ENCODE results near the gene QPCT.

The QPCT gene

GRCh38 chr2:37325625-37326071 lies 18.8 kb upstream of the QPCT start:
- no peak for DNase-seq

- DNase-seq = no peak
Measured at GRCh38 chr2:37326285-37326684, 18.1 kb upstream of the QPCT start.

DNA sequence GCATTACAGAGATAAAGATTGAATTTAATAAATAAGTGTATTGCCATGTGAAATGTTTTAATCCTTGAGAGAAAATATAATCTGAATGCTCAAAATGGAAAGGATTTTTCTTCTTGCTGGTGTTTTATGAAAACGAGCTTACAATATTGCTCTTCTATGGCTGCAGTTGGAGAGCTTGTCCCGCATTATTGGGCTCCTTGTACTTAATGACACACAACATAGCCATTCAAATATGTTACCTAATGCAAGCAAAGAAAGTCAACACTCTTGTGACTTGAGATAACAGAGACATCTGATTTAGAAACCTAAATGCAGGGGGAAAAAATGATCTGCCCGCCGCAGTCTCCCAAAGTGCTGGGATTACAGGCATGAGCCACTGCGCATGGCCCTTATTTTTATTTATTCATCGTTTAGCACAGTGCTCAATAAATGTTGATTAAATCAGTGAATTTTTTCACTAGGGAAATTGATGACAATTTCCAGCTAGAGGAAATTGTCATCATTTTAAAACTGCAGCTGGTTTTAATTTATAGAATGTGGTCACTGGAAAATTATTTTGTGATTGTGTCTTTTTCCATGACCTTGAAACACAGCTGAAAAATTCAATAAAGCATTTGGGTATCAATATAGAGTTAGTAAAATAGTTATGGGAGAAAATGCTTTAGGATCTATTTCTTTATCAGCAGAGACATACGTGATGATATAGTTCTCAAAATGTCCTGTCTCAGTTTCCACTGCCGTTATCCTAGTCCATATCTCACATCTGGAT lies 17.4 kb upstream of the QPCT start:
- DNase-seq = no peak

DNA sequence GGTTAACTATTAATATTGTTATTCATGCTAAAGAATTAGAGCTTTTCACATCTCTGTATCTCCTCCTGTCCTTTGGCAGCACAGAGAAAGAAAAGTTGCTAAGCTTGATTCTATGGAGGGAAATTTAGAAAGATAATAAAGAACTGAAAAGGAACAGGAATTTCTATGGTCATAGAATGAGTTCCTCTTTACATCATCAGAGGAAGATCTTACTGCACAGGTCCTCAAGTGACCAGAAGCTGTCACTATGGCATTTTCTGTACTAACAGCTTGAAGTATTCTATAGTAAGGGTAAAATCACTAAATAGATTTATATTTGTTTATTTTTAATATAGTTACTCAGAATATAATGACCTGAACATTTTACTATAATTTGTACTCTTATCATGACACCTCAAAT lies 13.7 kb upstream of the QPCT start:
- no peak for DNase-seq

DNA sequence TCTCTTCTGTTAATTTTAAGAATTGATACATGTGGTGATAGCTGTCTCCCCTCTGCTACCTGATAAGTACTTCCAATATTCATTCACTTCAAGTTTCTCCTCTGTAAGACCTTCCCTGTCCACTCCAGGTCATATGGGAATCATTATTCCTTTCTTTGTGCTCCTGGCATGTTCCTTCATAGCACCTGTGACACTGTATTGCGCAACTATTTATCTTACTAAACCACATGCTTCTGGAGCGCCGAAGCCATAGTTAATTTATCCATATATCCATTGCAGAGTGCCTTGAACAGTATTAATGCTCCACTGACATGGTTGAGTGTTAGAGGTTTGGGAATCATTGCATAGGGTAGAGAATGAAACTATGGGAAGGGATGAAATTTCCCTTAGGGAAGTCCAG lies 11.9 kb upstream of the QPCT start:
- DNase-seq = no peak

- DNase-seq = no peak
Measured at GRCh38 chr2:37333256-37333655, 11.2 kb upstream of the QPCT start.

DNA sequence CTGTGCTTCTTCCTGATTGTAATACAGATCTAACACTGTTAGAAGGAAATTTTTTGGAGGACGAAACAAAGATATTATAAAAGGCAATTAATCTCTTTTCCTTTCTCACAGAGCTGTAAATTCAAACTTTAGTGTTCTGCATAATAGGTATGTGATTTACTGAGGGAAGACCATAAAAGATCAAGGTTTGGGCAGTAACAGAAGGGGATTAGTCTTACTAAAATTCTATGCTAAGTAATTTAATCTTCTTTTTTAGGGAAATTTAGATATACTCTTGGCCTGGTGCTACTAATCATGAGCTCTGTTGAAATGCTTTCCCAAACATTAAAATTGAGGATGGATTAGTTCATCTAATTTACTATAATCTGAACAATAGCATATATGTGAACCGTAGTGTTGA lies 8.8 kb upstream of the QPCT start:
- no peak for DNase-seq

- DNase-seq = no peak
Measured at GRCh38 chr2:37337620-37338280, 6.7 kb upstream of the QPCT start.

DNA sequence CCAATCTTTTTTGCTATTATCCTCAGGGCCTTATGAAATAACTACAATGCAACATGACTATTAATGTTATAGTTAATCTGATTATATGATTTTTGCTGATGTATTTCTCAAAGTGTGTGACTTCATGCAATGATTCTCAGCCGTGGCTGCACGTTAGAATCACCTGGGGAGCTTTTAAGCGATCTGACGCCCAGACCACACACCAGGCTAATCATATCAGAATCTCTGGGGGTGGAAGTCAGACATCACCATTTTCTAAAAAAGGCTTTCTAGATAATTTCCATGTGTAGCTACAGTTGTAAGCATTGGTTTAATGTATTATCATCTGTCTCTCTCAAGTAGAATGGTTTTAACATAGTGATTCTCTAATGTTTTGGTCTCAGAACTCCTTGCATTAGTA lies 5.5 kb upstream of the QPCT start:
- no peak for DNase-seq

- no peak for DNase-seq
Measured at GRCh38 chr2:37340637-37341036, 3.8 kb upstream of the QPCT start.

GRCh38 chr2:37342591-37343220 lies 1.7 kb upstream of the QPCT start:
- DNase-seq = no peak

DNA sequence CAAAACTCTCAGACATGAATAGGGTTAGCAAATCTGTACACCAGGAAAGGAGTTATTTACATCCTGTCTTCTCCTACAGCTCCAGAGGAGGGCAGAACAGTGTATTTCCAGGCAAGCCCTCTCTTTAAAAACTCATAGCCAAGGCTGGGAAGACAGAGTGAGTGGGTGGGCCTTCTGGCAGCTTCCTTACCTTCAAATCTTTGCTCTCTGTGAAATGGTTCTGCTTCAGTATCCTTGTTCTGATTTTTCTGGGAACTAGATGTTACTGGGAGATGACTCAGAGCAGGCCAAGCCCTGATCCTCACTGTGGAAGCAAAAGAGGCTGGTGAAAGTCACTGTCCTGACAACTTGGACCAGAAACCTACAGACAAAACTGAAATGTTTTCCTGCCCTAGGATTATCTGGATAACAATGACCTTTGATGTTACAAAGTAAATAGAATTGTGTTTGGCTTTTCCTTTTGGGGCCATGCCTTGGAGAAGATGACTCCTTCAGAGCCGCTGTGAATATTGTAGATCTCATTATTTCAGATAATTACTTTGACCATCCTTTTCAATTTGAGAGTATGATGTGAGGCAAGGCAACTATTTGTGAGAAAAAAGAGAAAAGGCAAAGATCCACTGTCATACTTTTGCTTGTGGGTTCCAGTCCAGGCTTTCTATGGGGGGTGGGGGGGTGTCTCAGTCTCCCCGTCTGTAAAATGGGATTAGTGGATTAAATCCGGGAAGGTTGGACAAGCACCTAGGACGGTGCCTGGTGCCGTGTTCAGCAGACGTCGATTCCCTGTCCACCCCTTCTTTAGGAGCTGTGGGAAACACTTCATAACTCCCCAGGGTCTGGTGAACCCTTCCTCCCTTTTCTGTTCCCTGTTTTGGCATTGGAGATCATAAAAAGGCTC lies 644 bp upstream of the QPCT start:
- no peak for DNase-seq

DNA sequence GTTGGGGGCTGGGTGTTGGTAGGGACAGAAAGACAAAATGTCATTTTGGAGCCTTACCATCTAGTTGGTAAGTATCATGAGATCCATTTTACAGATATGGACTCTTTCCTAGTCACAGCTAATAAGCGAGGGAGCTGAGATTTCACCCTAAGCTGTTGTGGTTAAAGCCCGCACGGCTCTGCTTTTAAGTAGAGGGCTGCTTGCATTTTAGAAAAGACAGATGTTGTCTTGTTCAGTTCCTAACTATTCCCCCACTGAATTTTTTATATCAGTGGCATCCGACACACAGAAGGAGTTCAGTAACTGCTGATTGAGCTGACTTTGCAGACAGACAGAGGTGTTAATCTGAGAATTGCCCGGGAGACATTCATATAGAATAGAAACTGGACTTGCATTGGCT lies 3.7 kb downstream of the QPCT start:
- DNase-seq = no peak

GRCh38 chr2:37349231-37349860 lies 4.9 kb downstream of the QPCT start:
- DNase-seq = no peak

DNA sequence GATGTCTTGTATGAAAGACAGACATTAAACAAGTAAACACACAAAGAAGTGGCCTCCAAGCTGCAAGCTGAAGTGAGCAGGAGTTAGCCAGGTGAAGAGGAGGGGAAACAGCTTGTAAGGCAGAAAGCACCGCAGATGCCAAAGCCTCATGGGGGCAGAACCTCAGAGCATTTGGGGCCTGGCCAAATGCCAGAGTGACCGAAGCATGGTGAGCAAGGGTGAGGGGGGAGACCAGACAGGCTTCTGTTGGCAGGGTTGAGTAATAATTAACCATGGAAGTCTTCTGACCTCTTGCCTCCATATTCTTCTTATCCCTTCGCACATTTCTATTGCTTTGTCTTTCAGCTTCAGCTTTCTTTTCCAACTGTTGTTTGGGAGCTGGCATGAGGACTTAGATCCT lies 5.6 kb downstream of the QPCT start:
- DNase-seq = no peak

DNA sequence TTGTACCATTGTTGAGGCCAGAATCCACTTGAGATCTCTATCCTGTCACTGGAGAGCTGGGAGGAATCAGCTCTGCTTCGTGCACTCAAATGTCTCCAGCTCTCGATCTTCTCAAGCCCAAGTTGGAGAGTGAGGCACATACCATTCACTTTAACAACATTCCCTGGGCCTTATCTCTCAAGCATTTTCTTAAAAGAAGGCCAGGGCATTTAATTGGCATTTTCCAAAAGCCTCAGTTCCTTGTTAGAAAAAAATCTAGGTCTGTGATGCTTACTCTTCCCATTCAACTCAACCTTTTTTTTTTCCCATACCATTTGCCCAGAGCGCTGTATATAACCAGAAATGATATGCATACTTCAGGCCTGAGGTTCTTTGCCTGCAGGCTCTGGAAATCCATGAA lies 10.1 kb downstream of the QPCT start:
- DNase-seq = no peak

GRCh38 chr2:37355735-37356134 lies 11.3 kb downstream of the QPCT start:
- no peak for DNase-seq

- no peak for DNase-seq
Measured at GRCh38 chr2:37356299-37356698, 11.9 kb downstream of the QPCT start.

DNA sequence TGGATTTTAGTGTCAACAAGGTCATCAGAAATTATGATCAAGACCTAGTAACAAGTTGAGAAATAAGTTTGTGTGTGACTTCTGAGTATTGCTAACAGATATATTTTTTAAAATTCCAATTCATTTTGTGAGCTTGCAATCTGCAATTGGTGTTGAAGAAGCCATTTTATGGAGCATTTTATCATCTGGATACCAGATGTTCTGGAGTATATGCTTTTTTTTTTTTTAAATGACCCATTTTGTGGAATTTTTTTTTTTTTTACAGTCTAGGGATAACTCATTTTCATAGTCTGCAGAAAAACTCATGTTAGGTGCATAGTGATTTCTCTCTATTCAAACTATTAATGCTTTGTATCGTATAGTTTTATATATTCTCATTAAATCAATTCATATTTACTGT lies 12.6 kb downstream of the QPCT start:
- no peak for DNase-seq

DNA sequence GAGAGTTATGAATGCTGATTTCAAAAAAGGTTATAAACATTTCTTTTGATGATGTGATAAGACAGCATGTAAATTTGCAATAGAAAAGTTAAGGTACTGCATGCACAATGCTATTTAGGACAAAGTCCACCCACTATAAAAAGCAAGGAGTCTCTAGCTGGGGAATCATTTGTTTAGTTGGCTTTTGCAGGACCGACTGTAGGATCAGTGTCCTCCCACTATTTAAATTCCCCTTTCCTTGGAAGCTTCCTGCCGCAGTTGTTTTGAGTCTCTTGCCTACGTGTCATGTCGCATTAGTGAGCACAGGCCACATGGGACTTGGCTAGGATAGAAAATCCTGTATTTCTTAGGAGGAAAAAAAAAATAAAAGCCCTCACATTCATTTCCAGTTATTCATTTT lies 13.1 kb downstream of the QPCT start:
- no peak for DNase-seq

DNA sequence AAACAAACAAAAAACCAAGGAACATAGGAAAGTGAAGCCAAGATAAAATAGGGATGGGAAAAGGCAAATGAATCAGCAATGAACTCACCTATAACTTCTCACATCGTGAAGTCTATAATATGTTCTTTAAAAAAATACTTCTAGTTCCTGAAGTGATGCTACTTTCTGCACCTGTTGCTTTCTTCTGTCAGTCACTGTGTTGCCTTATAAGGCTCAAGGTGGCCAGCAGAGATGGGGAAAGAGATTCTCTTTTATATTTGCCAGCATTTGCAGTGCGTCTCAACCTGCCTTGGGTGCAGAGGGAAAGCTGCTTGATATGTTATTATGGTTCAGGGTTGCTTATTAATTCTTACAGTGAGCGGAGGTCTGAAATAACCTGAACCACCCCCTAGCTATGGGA lies 14.0 kb downstream of the QPCT start:
- no peak for DNase-seq

DNA sequence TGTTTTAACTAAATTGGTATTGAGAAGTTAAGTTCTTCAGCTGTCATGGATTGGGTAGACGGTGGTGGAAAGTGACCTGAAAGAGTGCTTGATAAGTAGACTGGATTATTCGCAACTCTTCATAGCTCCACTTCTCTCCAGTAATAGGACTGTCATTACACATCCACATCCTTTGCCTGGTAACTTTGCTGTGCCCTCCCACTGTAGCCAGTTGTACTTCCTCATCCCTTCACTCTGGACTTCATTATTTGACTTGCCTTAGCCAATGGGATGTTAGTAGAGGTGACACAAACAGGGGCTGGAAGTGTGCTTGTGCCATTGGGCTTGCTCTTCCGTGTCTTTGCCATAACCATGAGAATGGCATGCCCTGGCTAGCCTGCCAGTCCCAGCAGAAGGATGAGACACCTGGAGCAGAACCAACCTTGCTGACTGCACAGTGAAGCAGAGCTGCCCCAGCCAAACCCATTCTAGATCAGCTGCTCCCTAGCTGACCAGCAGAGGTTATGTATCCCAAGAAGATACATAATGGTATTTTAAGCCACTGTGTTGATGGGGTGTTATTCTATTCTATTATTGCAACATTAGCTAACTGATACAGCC lies 16.9 kb downstream of the QPCT start:
- no peak for DNase-seq
